Stimulated activated CD4-positive, alpha-beta T cell treated with anti-CD3 and anti-CD28 coated beads, Interleukin-12 subunit alpha, Interleukin-12 subunit beta, amount 100 ng/mL, for 4 hours (primary cell): ENCODE results near the gene NOMO2.
"Not testable (repeated sequence)": the region's sequence is repeated elsewhere in the genome, so short reads cannot be mapped to it uniquely, and the experiment has no call there.

ENCODE experiments used
- DNase-seq: peaks from one replicate; pipeline ENCODE4 v3.0.0-alpha.2; 2020

NOMO2 gene

GRCh38 chr16:18575945-18576344, 14.0 kb upstream of the NOMO2 start:
- DNase-seq, result not testable (repeated sequence)

GRCh38 chr16:18575298-18575917, 13.5 kb upstream of the NOMO2 start:
- DNase-seq, result not testable (repeated sequence)

GRCh38 chr16:18573887-18574286, 12.0 kb upstream of the NOMO2 start:
- not testable (repeated sequence) for DNase-seq

- DNase-seq, result not testable (repeated sequence)
Measured at GRCh38 chr16:18572973-18573372, 11.1 kb upstream of the NOMO2 start.

- not testable (repeated sequence) for DNase-seq
Measured at GRCh38 chr16:18571307-18571850, 9.5 kb upstream of the NOMO2 start.

GRCh38 chr16:18570529-18571306, 8.8 kb upstream of the NOMO2 start:
- not testable (repeated sequence) for DNase-seq

- not testable (repeated sequence) for DNase-seq
Measured at GRCh38 chr16:18560416-18561220, 1.3 kb downstream of the NOMO2 start.

- DNase-seq, result not testable (repeated sequence)
Measured at GRCh38 chr16:18553671-18554070, 8.2 kb downstream of the NOMO2 start.

- not testable (repeated sequence) for DNase-seq
Measured at GRCh38 chr16:18547382-18547781, 14.5 kb downstream of the NOMO2 start.

GRCh38 chr16:18546853-18547252, 15.0 kb downstream of the NOMO2 start:
- not testable (repeated sequence) for DNase-seq

- DNase-seq, result not testable (repeated sequence)
Measured at GRCh38 chr16:18544232-18545081, 17.4 kb downstream of the NOMO2 start.

- DNase-seq, result not testable (repeated sequence)
Measured at GRCh38 chr16:18541912-18542311, 20.0 kb downstream of the NOMO2 start.

GRCh38 chr16:18537004-18537403, 24.9 kb downstream of the NOMO2 start:
- DNase-seq, result not testable (repeated sequence)

- not testable (repeated sequence) for DNase-seq
Measured at GRCh38 chr16:18535519-18536168, 26.3 kb downstream of the NOMO2 start.

- DNase-seq, result not testable (repeated sequence)
Measured at GRCh38 chr16:18534308-18534707, 27.6 kb downstream of the NOMO2 start.

- not testable (repeated sequence) for DNase-seq
Measured at GRCh38 chr16:18531323-18531722, 30.6 kb downstream of the NOMO2 start.

- not testable (repeated sequence) for DNase-seq
Measured at GRCh38 chr16:18530329-18530728, 31.6 kb downstream of the NOMO2 start.

GRCh38 chr16:18526547-18526946, 35.4 kb downstream of the NOMO2 start:
- DNase-seq, result not testable (repeated sequence)

GRCh38 chr16:18525882-18526482, 35.9 kb downstream of the NOMO2 start:
- DNase-seq, result not testable (repeated sequence)

- not testable (repeated sequence) for DNase-seq
Measured at GRCh38 chr16:18522637-18523036, 39.3 kb downstream of the NOMO2 start.
